Measurements from ENCODE around the gene UBE2H. TPM values are rescaled to one million over a fixed set of nuclear protein-coding genes. Genes with fewer than 3 reads are reported as not detected.

Gene UBE2H
- total RNA-seq, 1 donor from 2014 or later: 114 TPM

- Histone ChIP-seq H3K27ac (no peak overlapping the region), H3F3A (ENCODE audit: low read depth) (peaks cover 2% of the 10 kb centered on the region), H3K4me2 (no peak overlapping the region), H3K4me1 (no peaks in the 10 kb centered on the region), H3K9ac (no peak overlapping the region), H3K4me3 (no peak overlapping the region), H4K20me1 (ENCODE audit: low read depth) (peaks cover 67% of the 10 kb centered on the region), H3K36me3 (no peaks in the 10 kb centered on the region), H3K27me3 (no peaks in the 10 kb centered on the region), H3K9me3 (ENCODE audit: low read depth) (no peaks in the 10 kb centered on the region), H2AFZ (replicated peaks) (no peak overlapping the region), H3K79me2 (ENCODE audit: low read depth) (peaks cover 85% of the 10 kb centered on the region)
- Mint-ChIP-seq H3K4me3 (no peak overlapping the region), H3K27me3 (ENCODE audit: insufficient read depth, low read depth) (no peaks in the 10 kb centered on the region), H3K36me3 (peaks cover 10% of the 10 kb centered on the region), H3K9me3 (no peaks in the 10 kb centered on the region), H3K4me1 (no peaks in the 10 kb centered on the region), H3K27ac (no peak overlapping the region)
- TF ChIP-seq CTCF (IDR thresholded peaks at IDR 0.05) (no peak), EZH2phosphoT487 (IDR thresholded peaks at IDR 0.05) (no peak), EZH2 (IDR thresholded peaks at IDR 0.05) (no peak)
- no peak for DNase-seq (ENCODE audit: low spot score)
Measured at GRCh38 chr7:129886167-129886817, 66.5 kb downstream of the UBE2H start.

- Mint-ChIP-seq H3K27ac (no peak overlapping the region), H3K4me3 (no peak overlapping the region), H3K36me3 (peaks cover 15% of the 10 kb centered on the region), H3K4me1 (no peaks in the 10 kb centered on the region), H3K27me3 (ENCODE audit: insufficient read depth, low read depth) (no peaks in the 10 kb centered on the region), H3K9me3 (no peaks in the 10 kb centered on the region)
- no peak for DNase-seq (ENCODE audit: low spot score)
- Histone ChIP-seq H4K20me1 (ENCODE audit: low read depth) (peaks cover 55% of the 10 kb centered on the region), H3K79me2 (ENCODE audit: low read depth) (peaks cover 67% of the 10 kb centered on the region), H3F3A (ENCODE audit: low read depth) (peaks cover 2% of the 10 kb centered on the region), H3K4me3 (no peak overlapping the region), H3K9ac (no peak overlapping the region), H3K27ac (no peak overlapping the region), H3K4me1 (no peaks in the 10 kb centered on the region), H3K27me3 (no peaks in the 10 kb centered on the region), H3K9me3 (ENCODE audit: low read depth) (no peaks in the 10 kb centered on the region), H2AFZ (replicated peaks) (no peak overlapping the region), H3K4me2 (no peak overlapping the region), H3K36me3 (no peaks in the 10 kb centered on the region)
- TF ChIP-seq EZH2phosphoT487 (IDR thresholded peaks at IDR 0.05): no peak
- no peak for TF ChIP-seq EZH2 (IDR thresholded peaks at IDR 0.05)
- no peak for TF ChIP-seq CTCF (IDR thresholded peaks at IDR 0.05)
Measured at GRCh38 chr7:129884495-129884894, 68.3 kb downstream of the UBE2H start.

GRCh38 chr7:129883151-129883550 lies 69.6 kb downstream of the UBE2H start:
- Mint-ChIP-seq H3K9me3 (no peaks in the 10 kb centered on the region), H3K4me3 (no peak overlapping the region), H3K4me1 (no peaks in the 10 kb centered on the region), H3K27me3 (ENCODE audit: insufficient read depth, low read depth) (no peaks in the 10 kb centered on the region), H3K36me3 (peaks cover 13% of the 10 kb centered on the region), H3K27ac (no peak overlapping the region)
- peaks cover 43% of the 10 kb centered on the region for H4K20me1 ChIP-seq (ENCODE audit: low read depth)
- H3K79me2 ChIP-seq (ENCODE audit: low read depth): peaks cover 55% of the 10 kb centered on the region
- no peaks in the 10 kb centered on the region for H3K4me1 ChIP-seq
- DNase-seq (ENCODE audit: low spot score): no peak
- H3K4me3 ChIP-seq: no peak overlapping the region
- no peak overlapping the region for H3K9ac ChIP-seq
- H3F3A ChIP-seq (ENCODE audit: low read depth): peaks cover 2% of the 10 kb centered on the region
- TF ChIP-seq EZH2phosphoT487 (IDR thresholded peaks at IDR 0.05): no peak
- TF ChIP-seq EZH2 (IDR thresholded peaks at IDR 0.05): no peak
- TF ChIP-seq CTCF (IDR thresholded peaks at IDR 0.05): no peak
- H3K4me2 ChIP-seq: no peak overlapping the region
- H3K9me3 ChIP-seq (ENCODE audit: low read depth): no peaks in the 10 kb centered on the region
- no peaks in the 10 kb centered on the region for H3K36me3 ChIP-seq
- H3K27me3 ChIP-seq: no peaks in the 10 kb centered on the region
- H2AFZ ChIP-seq (replicated peaks): no peak overlapping the region
- H3K27ac ChIP-seq: no peak overlapping the region

Data from neural progenitor cell (in vitro differentiated cells).